A549 (cell line): ENCODE measurements around the gene DLG2. TPM values are rescaled to one million over a fixed set of nuclear protein-coding genes. Genes with fewer than 3 reads are reported as not detected.
"Not testable (repeated sequence)": the region's sequence is repeated elsewhere in the genome, so short reads cannot be mapped to it uniquely, and the experiment has no call there.

Source experiments
- ATAC-seq, 2 experiments: fragments of 200-7000 bp in 1 of 2; fragments of >200 bp in 1 of 2; cut with Nextera tagmentation in 1 of 2; cut with Tn5 transposase in 1 of 2; 3 replicates each; pipeline versions ENCODE4 v1.8.0 to v1.9.1; 2018 to 2020; ENCODE audit warnings: mild to moderate bottlenecking in 1 of 2, moderate library complexity in 1 of 2
- CTCF ChIA-PET: fragments of 300-600 bp; sonication (Branson Sonifier 250); formaldehyde crosslinking; extraction: SDS; loops from one replicate; lab custom pipeline; 2021; ENCODE audit warnings: antibody characterized with exemption, inconsistent platforms; lab: Yijun Ruan, JAX
- POLR2A ChIA-PET: fragments of 350-600 bp; formaldehyde crosslinking; extraction: SDS; loops from one replicate; lab custom pipeline; 2021; ENCODE audit warnings: antibody characterized with exemption, inconsistent platforms; lab: Yijun Ruan, JAX
- DNase-seq, 2 experiments: peaks; one replicate each; pipeline versions ENCODE4 v3.0.0 to v3.0.0-alpha.2; 2011 to 2016; ENCODE audit warnings: low read depth in 1 of 2, low spot score in 1 of 2
- FAIRE-seq: peaks from 2 replicates; lab custom pipeline; 2011; peaks lifted over from hg19 to GRCh38; lab: Jason Lieb, UNC
- H3K27ac ChIP-seq, 2 experiments: fragments of >200 bp; sonication (Bioruptor Twin); formaldehyde crosslinking; 3 replicates each; pipeline ENCODE4 v1.5.1; 2016 to 2017
- H3K4me1 ChIP-seq: fragments of >200 bp; sonication (Bioruptor Twin); formaldehyde crosslinking; 3 replicates; pipeline ENCODE4 v1.6.1; 2016
- H3K4me2 ChIP-seq: fragments of >200 bp; sonication (Bioruptor Twin); formaldehyde crosslinking; 3 replicates; pipeline ENCODE4 v1.6.1; 2016
- H3K4me3 ChIP-seq: fragments of >200 bp; sonication (Bioruptor Twin); formaldehyde crosslinking; 3 replicates; pipeline ENCODE4 v1.5.1; 2016
- H3K9me3 ChIP-seq: fragments of >200 bp; sonication (Bioruptor Twin); formaldehyde crosslinking; 3 replicates; pipeline ENCODE4 v1.6.1; 2016
- CHD4 ChIP-seq: fragments of 200-600 bp; sonication (generic); IDR thresholded peaks from 2 replicates; pipeline ENCODE4 v1.6.1; 2016; ENCODE audit warnings: antibody characterized with exemption, mild to moderate bottlenecking, borderline replicate concordance
- CTCF ChIP-seq: fragments of >200 bp; sonication (Bioruptor Twin); formaldehyde crosslinking; IDR thresholded peaks from 3 replicates; pipeline ENCODE4 v1.5.1; 2016
- ESRRA ChIP-seq: fragments of 150-350 bp; IDR thresholded peaks from 2 replicates; pipeline ENCODE4 v1.6.1; 2014; ENCODE audit warnings: mild to moderate bottlenecking, low read length, borderline replicate concordance
- FOSL2 ChIP-seq, 2 experiments: fragments of 450-650 bp in 1 of 2; fragments of >200 bp in 1 of 2; sonication (Bioruptor Twin) in 1 of 2; formaldehyde crosslinking; IDR thresholded peaks; 2 replicates each; pipeline versions ENCODE4 v1.5.0 to v1.6.1; 2016 to 2020; ENCODE audit warnings: mild to moderate bottlenecking in 1 of 2, moderate library complexity in 1 of 2
- FOXS1 ChIP-seq: fragments of 250-450 bp; sonication (Bioruptor Pico); IDR thresholded peaks from 2 replicates; pipeline ENCODE4 v1.5.0; 2020; ENCODE audit warnings: mild to moderate bottlenecking, moderate library complexity
- HDAC2 ChIP-seq: fragments of 200-600 bp; sonication (generic); IDR thresholded peaks from 2 replicates; pipeline ENCODE4 v1.6.1; 2016
- HOXB5 ChIP-seq: fragments of 250-450 bp; sonication (Bioruptor Pico); IDR thresholded peaks from 2 replicates; pipeline ENCODE4 v1.5.0; 2020; ENCODE audit warnings: mild to moderate bottlenecking, moderate library complexity
- JUNB ChIP-seq: fragments of >200 bp; sonication (Bioruptor Twin); formaldehyde crosslinking; IDR thresholded peaks from 2 replicates; pipeline ENCODE4 v1.6.1; 2016
- KDM5A ChIP-seq: fragments of 200-600 bp; sonication (generic); IDR thresholded peaks from 2 replicates; pipeline ENCODE4 v1.6.1; 2016; ENCODE audit warnings: antibody characterized with exemption, mild to moderate bottlenecking
- MAFK ChIP-seq: fragments of 450-650 bp; IDR thresholded peaks from 2 replicates; pipeline ENCODE4 v1.6.1; 2014; ENCODE audit not compliant: partially characterized antibody
- MYC ChIP-seq: IDR thresholded peaks from 2 replicates; pipeline ENCODE4 v1.6.1; 2012; ENCODE audit warnings: mild to moderate bottlenecking, inconsistent platforms, low read length, improper control_type of control experiment, borderline replicate concordance
- NFE2L2 ChIP-seq: fragments of 150-350 bp; conservative IDR thresholded peaks from 2 replicates; pipeline ENCODE4 v1.6.1; 2014; ENCODE audit warnings: low read length
- NR3C1 ChIP-seq: fragments of >200 bp; sonication (Bioruptor Twin); formaldehyde crosslinking; IDR thresholded peaks from 3 replicates; pipeline ENCODE4 v1.6.1; 2017
- POLR2AphosphoS2 ChIP-seq: conservative IDR thresholded peaks from 2 replicates; pipeline ENCODE4 v1.6.1; 2012; ENCODE audit warnings: low read length, improper control_type of control experiment, inconsistent platforms
- RCOR1 ChIP-seq: fragments of 150-350 bp; IDR thresholded peaks from 2 replicates; pipeline ENCODE4 v1.6.1; 2014; ENCODE audit warnings: antibody characterized with exemption, low read length, low read depth
- RFX5 ChIP-seq: fragments of 450-650 bp; IDR thresholded peaks from 2 replicates; pipeline ENCODE4 v1.7.1; 2014; ENCODE audit warnings: antibody characterized with exemption, mild to moderate bottlenecking, moderate library complexity
- SREBF2 ChIP-seq: fragments of 450-650 bp; IDR thresholded peaks from 2 replicates; pipeline ENCODE4 v1.6.1; 2014; ENCODE audit warnings: mild to moderate bottlenecking, moderate library complexity
- TFCP2L1 ChIP-seq: fragments of 250-450 bp; sonication (Bioruptor Pico); IDR thresholded peaks from 2 replicates; pipeline ENCODE4 v1.5.0; 2021; ENCODE audit warnings: mild to moderate bottlenecking
- ZC3H11A ChIP-seq: fragments of 450-650 bp; IDR thresholded peaks from 2 replicates; pipeline ENCODE4 v1.6.1; 2014; ENCODE audit warnings: antibody characterized with exemption, mild to moderate bottlenecking
- WGBS: methylation state at CpG from one replicate; pipeline ENCODE4 v1.1.6; 2017; ENCODE audit errors: missing lambda C conversion rate; 5-methylcytosine and 5-hydroxymethylcytosine counted together
- polyA plus RNA-seq, 4 experiments: library from polyadenylated mRNA; depleted of rRNA in 3 of 4; stranded (reverse); fragments of >200 nt; fragmentation: RNase III in 1 of 4; extraction: RNeasy Plus Mini Kit Qiagen cat#74134 plus additional on column Dnase treatment in 1 of 4; gene quantifications; 2 replicates in 3 of 4; 3 replicates in 1 of 4; pipeline ENCODE4 v1.2.3, GENCODE V29; 2011 to 2017
- TF ChIP-seq, protein P1 (sequence below): IDR thresholded peaks from 2 replicates; pipeline ENCODE4 v1.6.1; 2012
- TF ChIP-seq, protein P2 (sequence below): IDR thresholded peaks from 2 replicates; pipeline ENCODE4 v1.6.1; 2012
- TF ChIP-seq, protein P3 (sequence below): fragments of >200 bp; sonication (Bioruptor Twin); formaldehyde crosslinking; IDR thresholded peaks from 2 replicates; pipeline ENCODE4 v1.6.1; 2016
- TF ChIP-seq, protein P4 (sequence below): fragments of 450-650 bp; IDR thresholded peaks from 2 replicates; pipeline ENCODE4 v1.6.1; 2014; ENCODE audit warnings: antibody characterized with exemption

Gene DLG2
- polyA plus RNA-seq, 2 of the 4 experiments (the other 2 are of a cell fraction): 0.26 to 0.79 TPM

DNA sequence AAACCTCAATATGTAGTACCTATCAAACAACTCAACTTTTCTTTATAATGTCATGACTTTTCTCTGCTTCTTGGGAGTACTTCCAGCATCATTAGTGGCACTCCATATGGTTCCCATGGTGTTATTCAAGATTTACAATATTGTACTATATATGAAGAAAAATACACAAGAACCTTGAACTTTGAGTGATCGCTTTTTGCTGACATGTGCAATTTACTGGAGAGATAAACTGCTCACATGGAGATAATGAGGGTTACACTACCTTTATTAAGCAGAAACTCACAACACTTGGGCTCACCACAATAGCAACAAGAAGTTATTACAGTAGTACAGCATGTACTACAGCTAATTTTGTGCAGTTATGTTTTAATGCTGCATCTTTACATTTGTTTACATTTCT, 388.2 kb downstream of the DLG2 start:
- POLR2A ChIA-PET: no interaction called here

GRCh38 chr11:85238038-85238437, 389.1 kb downstream of the DLG2 start:
- WGBS: 50% methylated on average over 2 of the region's 2 CpGs
- TF ChIP-seq ZC3H11A: peak; percentile 31
- H3K4me1 ChIP-seq, FAIRE-seq, H3K27ac ChIP-seq, POLR2A ChIA-PET, DNase-seq, H3K4me2 ChIP-seq, H3K9me3 ChIP-seq, CTCF ChIA-PET, H3K4me3 ChIP-seq, ATAC-seq: not testable (repeated sequence)

More for the DNA sequence above, 388.2 kb downstream of the DLG2 start:
- H3K27ac ChIP-seq: no peak overlapping the region
- DNase-seq: no peak
- H3K4me1 ChIP-seq: no peaks in the 10 kb centered on the region
- CTCF ChIA-PET: no interaction called here
- TF ChIP-seq, protein P1, sequence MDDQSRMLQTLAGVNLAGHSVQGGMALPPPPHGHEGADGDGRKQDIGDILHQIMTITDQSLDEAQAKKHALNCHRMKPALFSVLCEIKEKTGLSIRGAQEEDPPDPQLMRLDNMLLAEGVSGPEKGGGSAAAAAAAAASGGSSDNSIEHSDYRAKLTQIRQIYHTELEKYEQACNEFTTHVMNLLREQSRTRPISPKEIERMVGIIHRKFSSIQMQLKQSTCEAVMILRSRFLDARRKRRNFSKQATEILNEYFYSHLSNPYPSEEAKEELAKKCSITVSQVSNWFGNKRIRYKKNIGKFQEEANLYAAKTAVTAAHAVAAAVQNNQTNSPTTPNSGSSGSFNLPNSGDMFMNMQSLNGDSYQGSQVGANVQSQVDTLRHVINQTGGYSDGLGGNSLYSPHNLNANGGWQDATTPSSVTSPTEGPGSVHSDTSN: no peak
- TF ChIP-seq MAFK: peak; percentile 97
- TF ChIP-seq, all 56 proteins: peak for 1
- 42% methylated on average over 1 of the region's 1 CpG for WGBS
- ATAC-seq: no peak
- H3K4me3 ChIP-seq: no peak overlapping the region
- H3K9me3 ChIP-seq: 0 out of 3 replicates have a peak, but pooled peaks cover 2% of the 10 kb centered on the region
- no peak for FAIRE-seq
- no peak overlapping the region for H3K4me2 ChIP-seq

DNA sequence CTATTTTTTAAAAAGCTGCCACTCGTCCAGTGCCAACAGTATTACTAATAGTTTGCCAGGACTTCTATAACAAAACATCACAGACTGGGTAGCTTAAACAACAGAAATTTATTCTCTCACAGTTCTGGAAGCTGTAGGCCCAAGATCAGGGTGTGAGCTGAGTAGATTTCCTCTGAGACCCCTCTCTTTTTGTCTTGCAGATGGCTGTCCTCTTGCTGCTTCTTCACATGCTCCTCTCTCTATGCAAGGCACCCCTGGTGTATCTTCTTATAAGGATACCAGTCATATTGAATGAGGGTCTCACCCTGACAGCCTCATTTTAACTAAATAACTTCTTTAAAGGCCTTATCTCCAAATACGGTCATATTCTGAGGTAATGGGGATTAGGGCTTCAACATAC, 390.9 kb downstream of the DLG2 start:
- ChIA-PET POLR2A (no interaction called here), CTCF (no interaction called here)
- FAIRE-seq (no peak), DNase-seq (no peak), ATAC-seq (no peak)
- 42% methylated on average over 2 of the region's 2 CpGs for WGBS
- H3K4me3 ChIP-seq: no peak overlapping the region
- H3K4me1 ChIP-seq: no peaks in the 10 kb centered on the region
- no peak overlapping the region for H3K27ac ChIP-seq
- no peak overlapping the region for H3K4me2 ChIP-seq
- TF ChIP-seq POLR2AphosphoS2 (no peak), JUNB (no peak), RCOR1 (no peak)
- TF ChIP-seq, protein P2, sequence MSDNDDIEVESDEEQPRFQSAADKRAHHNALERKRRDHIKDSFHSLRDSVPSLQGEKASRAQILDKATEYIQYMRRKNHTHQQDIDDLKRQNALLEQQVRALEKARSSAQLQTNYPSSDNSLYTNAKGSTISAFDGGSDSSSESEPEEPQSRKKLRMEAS: no peak
- 0 out of 3 replicates have a peak, but pooled peaks cover 2% of the 10 kb centered on the region for H3K9me3 ChIP-seq

GRCh38 chr11:85232559-85232958, 394.6 kb downstream of the DLG2 start:
- FAIRE-seq (no peak), ATAC-seq (no peak), DNase-seq (no peak)
- H3K4me3 ChIP-seq: no peak overlapping the region
- no peaks in the 10 kb centered on the region for H3K9me3 ChIP-seq
- H3K4me1 ChIP-seq: no peaks in the 10 kb centered on the region
- POLR2A ChIA-PET: no interaction called here
- CTCF ChIA-PET: no interaction called here
- no peak overlapping the region for H3K4me2 ChIP-seq
- TF ChIP-seq TFCP2L1 (CRISPR knock-in tag): no peak
- TF ChIP-seq, protein P2: no peak
- WGBS: 15% methylated on average over 2 of the region's 2 CpGs
- H3K27ac ChIP-seq: no peak overlapping the region

GRCh38 chr11:85231588-85231987, 395.6 kb downstream of the DLG2 start:
- ChIA-PET CTCF (no interaction called here), POLR2A (no interaction called here)
- Histone ChIP-seq H3K27ac (no peak overlapping the region), H3K4me2 (no peak overlapping the region), H3K9me3 (no peaks in the 10 kb centered on the region), H3K4me1 (no peaks in the 10 kb centered on the region), H3K4me3 (no peak overlapping the region)
- 39% methylated on average over 4 of the region's 4 CpGs for WGBS
- no peak for ATAC-seq
- DNase-seq: no peak
- FAIRE-seq: no peak
- TF ChIP-seq RFX5 (no peak), MYC (no peak), FOXS1 (CRISPR knock-in tag) (no peak), NFE2L2 (no peak), HDAC2 (no peak), FOSL2 (IDR thresholded peaks at IDR 0.05) (no peak), FOSL2 (CRISPR knock-in tag; IDR thresholded peaks at IDR 0.05) (no peak), KDM5A (no peak), CTCF (no peak), SREBF2 (no peak), ESRRA (no peak), HOXB5 (no peak), CHD4 (no peak), NR3C1 (no peak)
- TF ChIP-seq, protein P3, sequence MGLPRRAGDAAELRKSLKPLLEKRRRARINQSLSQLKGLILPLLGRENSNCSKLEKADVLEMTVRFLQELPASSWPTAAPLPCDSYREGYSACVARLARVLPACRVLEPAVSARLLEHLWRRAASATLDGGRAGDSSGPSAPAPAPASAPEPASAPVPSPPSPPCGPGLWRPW: no peak
- TF ChIP-seq, protein P4, sequence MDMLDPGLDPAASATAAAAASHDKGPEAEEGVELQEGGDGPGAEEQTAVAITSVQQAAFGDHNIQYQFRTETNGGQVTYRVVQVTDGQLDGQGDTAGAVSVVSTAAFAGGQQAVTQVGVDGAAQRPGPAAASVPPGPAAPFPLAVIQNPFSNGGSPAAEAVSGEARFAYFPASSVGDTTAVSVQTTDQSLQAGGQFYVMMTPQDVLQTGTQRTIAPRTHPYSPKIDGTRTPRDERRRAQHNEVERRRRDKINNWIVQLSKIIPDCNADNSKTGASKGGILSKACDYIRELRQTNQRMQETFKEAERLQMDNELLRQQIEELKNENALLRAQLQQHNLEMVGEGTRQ: no peak
- TF ChIP-seq, protein P1: no peak
